IMR-90 (cell line): ENCODE data around the gene SLC22A4. TPM values are rescaled to one million over a fixed set of nuclear protein-coding genes. Genes with fewer than 3 reads are reported as not detected.

Source experiments
- ATAC-seq: fragments of 200-7000 bp; cut with Tn5 transposase; 2 replicates; pipeline ENCODE4 v1.9.1; 2020; ENCODE audit warnings: low read depth, mild to moderate bottlenecking, moderate library complexity
- BruUV-seq: library from RNA; stranded (reverse); fragments of 400-500 nt; replicated peaks from 2 replicates; lab custom pipeline; 2021; lab: Mats Ljungman, UMichigan
- CTCF ChIA-PET: fragments of 300-600 bp; formaldehyde crosslinking; extraction: SDS; loops from one replicate; lab custom pipeline; 2021; ENCODE audit warnings: antibody characterized with exemption; lab: Yijun Ruan, JAX
- POLR2A ChIA-PET: fragments of 300-600 bp; sonication (Branson Sonifier 250); formaldehyde crosslinking; loops from one replicate; lab custom pipeline; 2022; ENCODE audit warnings: antibody characterized with exemption; ENCODE audit not compliant: unreplicated experiment; lab: Charles Lee
- DNase-seq: peaks from one replicate; pipeline ENCODE4 v3.0.0; 2013
- H2AFZ ChIP-seq: replicated peaks from 2 replicates; pipeline ENCODE3; 2013; ENCODE audit warnings: low read length, mild to moderate bottlenecking; ENCODE audit not compliant: poor library complexity
- H2AK5ac ChIP-seq: 2 replicates; pipeline ENCODE4 v1.6.1; 2013; ENCODE audit warnings: low read depth, low read length, inconsistent platforms
- H2AK9ac ChIP-seq: replicated peaks from 2 replicates; pipeline ENCODE3; 2013; ENCODE audit warnings: mild to moderate bottlenecking, low read depth, low read length, moderate library complexity; ENCODE audit not compliant: poor library complexity
- H2BK120ac ChIP-seq: 2 replicates; pipeline ENCODE4 v1.6.1; 2013; ENCODE audit warnings: low read depth, low read length, inconsistent platforms
- H2BK15ac ChIP-seq: 3 replicates; pipeline ENCODE4 v1.6.1; 2013; ENCODE audit warnings: low read depth, low read length, inconsistent platforms
- H2BK20ac ChIP-seq: 2 replicates; pipeline ENCODE4 v1.6.1; 2013; ENCODE audit warnings: low read depth, mild to moderate bottlenecking, inconsistent platforms, low read length, moderate library complexity
- H2BK5ac ChIP-seq: 2 replicates; pipeline ENCODE4 v1.6.1; 2013; ENCODE audit warnings: mild to moderate bottlenecking, low read depth, low read length, inconsistent platforms; ENCODE audit not compliant: poor library complexity, severe bottlenecking
- H3K14ac ChIP-seq: replicated peaks from 2 replicates; pipeline ENCODE4 v1.6.1; 2013; ENCODE audit warnings: low read depth, low read length, inconsistent platforms
- H3K18ac ChIP-seq: 2 replicates; pipeline ENCODE4 v1.6.1; 2013; ENCODE audit warnings: low read depth, low read length, control low read depth
- H3K23ac ChIP-seq: 2 replicates; pipeline ENCODE4 v1.6.1; 2013; ENCODE audit warnings: low read depth, low read length, inconsistent platforms
- H3K27ac ChIP-seq: 2 replicates; pipeline ENCODE4 v1.5.1; 2013; ENCODE audit warnings: mild to moderate bottlenecking, control low read depth, low read length; ENCODE audit not compliant: insufficient read depth
- H3K27me3 ChIP-seq: 2 replicates; pipeline ENCODE4 v1.6.1; 2013; ENCODE audit warnings: low read length; ENCODE audit not compliant: control insufficient read depth, insufficient read depth
- H3K36me3 ChIP-seq: 2 replicates; pipeline ENCODE4 v1.6.1; 2013; ENCODE audit warnings: low read length, mixed read lengths; ENCODE audit not compliant: control insufficient read depth, insufficient read depth
- H3K4ac ChIP-seq: 2 replicates; pipeline ENCODE4 v1.6.1; 2013; ENCODE audit warnings: low read depth, low read length, inconsistent platforms
- H3K4me1 ChIP-seq: 2 replicates; pipeline ENCODE4 v1.6.1; 2013; ENCODE audit warnings: low read length, mixed read lengths; ENCODE audit not compliant: control insufficient read depth, insufficient read depth
- H3K4me2 ChIP-seq: 2 replicates; pipeline ENCODE4 v1.6.1; 2013; ENCODE audit warnings: low read depth, mild to moderate bottlenecking, control low read depth, low read length, moderate library complexity
- H3K4me3 ChIP-seq: 2 replicates; pipeline ENCODE4 v1.5.1; 2013; ENCODE audit warnings: low read depth, mild to moderate bottlenecking, control low read depth, low read length, moderate library complexity; ENCODE audit not compliant: insufficient read depth
- H3K56ac ChIP-seq: 2 replicates; pipeline ENCODE4 v1.6.1; 2013; ENCODE audit warnings: low read length, inconsistent platforms; ENCODE audit not compliant: insufficient read depth; ENCODE audit errors: extremely low read depth
- H3K79me1 ChIP-seq, 2 experiments: 2 replicates each; pipeline ENCODE4 v1.6.1; 2013; ENCODE audit warnings: low read length in 2 of 2, inconsistent platforms in 1 of 2, low read depth in 1 of 2
- H3K9ac ChIP-seq: 2 replicates; pipeline ENCODE4 v1.6.1; 2013; ENCODE audit warnings: low read depth, low read length, control low read depth
- H3K9me1 ChIP-seq: 2 replicates; pipeline ENCODE4 v1.6.1; 2013; ENCODE audit warnings: low read length, inconsistent platforms; ENCODE audit not compliant: insufficient read depth
- H3K9me3 ChIP-seq: 2 replicates; pipeline ENCODE4 v1.6.1; 2013; ENCODE audit warnings: low read length; ENCODE audit not compliant: control insufficient read depth, insufficient read depth
- H4K20me1 ChIP-seq: 2 replicates; pipeline ENCODE4 v1.6.1; 2013; ENCODE audit warnings: low read length, inconsistent platforms; ENCODE audit not compliant: insufficient read depth
- H4K5ac ChIP-seq: 2 replicates; pipeline ENCODE4 v1.6.1; 2013; ENCODE audit warnings: mild to moderate bottlenecking, low read depth, low read length, control low read depth
- H4K8ac ChIP-seq, 2 experiments: 2 replicates each; pipeline ENCODE4 v1.6.1; 2013; ENCODE audit warnings: low read depth in 2 of 2, low read length in 2 of 2, control low read depth in 1 of 2, inconsistent platforms in 1 of 2
- H4K91ac ChIP-seq: 2 replicates; pipeline ENCODE4 v1.6.1; 2013; ENCODE audit warnings: low read depth, low read length, inconsistent platforms; ENCODE audit not compliant: insufficient read depth
- BHLHE40 ChIP-seq: fragments of 150-350 bp; IDR thresholded peaks from 2 replicates; pipeline ENCODE4 v1.6.1; 2016; ENCODE audit warnings: mild to moderate bottlenecking, low read depth, low read length
- CEBPB ChIP-seq: IDR thresholded peaks from 2 replicates; pipeline ENCODE4 v1.6.1; 2012; ENCODE audit warnings: low read depth, low read length, improper control_type of control experiment
- CTCF ChIP-seq: conservative IDR thresholded peaks from 2 replicates; pipeline ENCODE4 v1.5.1; 2012; ENCODE audit warnings: mild to moderate bottlenecking, low read depth, low read length, improper control_type of control experiment
- ELK1 ChIP-seq: fragments of 150-350 bp; IDR thresholded peaks from 2 replicates; pipeline ENCODE4 v1.6.1; 2016; ENCODE audit warnings: low read depth, mild to moderate bottlenecking, low read length, moderate library complexity, borderline replicate concordance
- MAZ ChIP-seq: IDR thresholded peaks from 2 replicates; pipeline ENCODE4 v1.6.1; 2012; ENCODE audit warnings: low read depth, mild to moderate bottlenecking, low read length, improper control_type of control experiment, moderate library complexity, borderline replicate concordance
- MXI1 ChIP-seq: IDR thresholded peaks from 2 replicates; pipeline ENCODE4 v1.6.1; 2012; ENCODE audit warnings: low read depth, mild to moderate bottlenecking, low read length, moderate library complexity, borderline replicate concordance
- POLR2A ChIP-seq: IDR thresholded peaks from 2 replicates; pipeline ENCODE4 v1.6.1; 2012; ENCODE audit warnings: mild to moderate bottlenecking, low read depth, low read length
- RAD21 ChIP-seq: IDR thresholded peaks from 2 replicates; pipeline ENCODE4 v1.6.1; 2012; ENCODE audit warnings: low read length, improper control_type of control experiment
- RCOR1 ChIP-seq: IDR thresholded peaks from 2 replicates; pipeline ENCODE4 v1.6.1; 2012; ENCODE audit warnings: mild to moderate bottlenecking, low read length, improper control_type of control experiment; ENCODE audit not compliant: insufficient replicate concordance
- SMC3 ChIP-seq: fragments of 150-350 bp; IDR thresholded peaks from 2 replicates; pipeline ENCODE4 v1.6.1; 2016; ENCODE audit warnings: low read depth, mild to moderate bottlenecking, antibody characterized with exemption, low read length, moderate library complexity
- USF2 ChIP-seq: fragments of 150-350 bp; IDR thresholded peaks from 2 replicates; pipeline ENCODE4 v1.6.1; 2017; ENCODE audit warnings: mild to moderate bottlenecking, antibody characterized with exemption, low read length, low read depth
- WGBS, 2 experiments: methylation state at CpG; one replicate each; pipeline versions ENCODE4 v1.1.5 to v1.1.7; 2013; ENCODE audit warnings: missing lambda C conversion rate in 2 of 2; ENCODE audit not compliant: insufficient read length in 1 of 2; ENCODE audit errors: extremely low coverage in 2 of 2; 5-methylcytosine and 5-hydroxymethylcytosine counted together
- dilution Hi-C: fragments of 300-500 bp; cut with HindIII; formaldehyde crosslinking; loops from one replicate; pipeline ENCODE4 v1.14.3; 2018; ENCODE audit warnings: low sequenced_read_pairs; ENCODE audit not compliant: unreplicated experiment
- in situ Hi-C: fragments of 300-500 bp; cut with MboI; formaldehyde crosslinking; loops from 3 replicates; pipeline ENCODE4 v1.14.3; 2019; ENCODE audit warnings: low sequenced_read_pairs, inconsistent platforms, mixed read lengths
- intact Hi-C: fragments of 100-400 bp; cut with micrococcal nuclease; formaldehyde crosslinking; loops from 2 replicates; pipeline ENCODE4 v1.10.0; 2022
- polyA plus RNA-seq, 3 experiments: library from polyadenylated mRNA; depleted of rRNA; stranded (reverse); fragments of >200 nt; gene quantifications; 2 replicates each; pipeline ENCODE4 v1.2.3, GENCODE V29; 2012; ENCODE audit warnings: low replicate concordance in 1 of 3
- total RNA-seq: library from RNA; depleted of rRNA; stranded (reverse); fragments of >200 nt; gene quantifications from 2 replicates; pipeline ENCODE4 v1.2.3, GENCODE V29; 2012

The SLC22A4 gene
- total and polyA plus RNA-seq, 2 of the 4 experiments (the other 2 are of a cell fraction), result 2.6 to 3.2 TPM

DNA sequence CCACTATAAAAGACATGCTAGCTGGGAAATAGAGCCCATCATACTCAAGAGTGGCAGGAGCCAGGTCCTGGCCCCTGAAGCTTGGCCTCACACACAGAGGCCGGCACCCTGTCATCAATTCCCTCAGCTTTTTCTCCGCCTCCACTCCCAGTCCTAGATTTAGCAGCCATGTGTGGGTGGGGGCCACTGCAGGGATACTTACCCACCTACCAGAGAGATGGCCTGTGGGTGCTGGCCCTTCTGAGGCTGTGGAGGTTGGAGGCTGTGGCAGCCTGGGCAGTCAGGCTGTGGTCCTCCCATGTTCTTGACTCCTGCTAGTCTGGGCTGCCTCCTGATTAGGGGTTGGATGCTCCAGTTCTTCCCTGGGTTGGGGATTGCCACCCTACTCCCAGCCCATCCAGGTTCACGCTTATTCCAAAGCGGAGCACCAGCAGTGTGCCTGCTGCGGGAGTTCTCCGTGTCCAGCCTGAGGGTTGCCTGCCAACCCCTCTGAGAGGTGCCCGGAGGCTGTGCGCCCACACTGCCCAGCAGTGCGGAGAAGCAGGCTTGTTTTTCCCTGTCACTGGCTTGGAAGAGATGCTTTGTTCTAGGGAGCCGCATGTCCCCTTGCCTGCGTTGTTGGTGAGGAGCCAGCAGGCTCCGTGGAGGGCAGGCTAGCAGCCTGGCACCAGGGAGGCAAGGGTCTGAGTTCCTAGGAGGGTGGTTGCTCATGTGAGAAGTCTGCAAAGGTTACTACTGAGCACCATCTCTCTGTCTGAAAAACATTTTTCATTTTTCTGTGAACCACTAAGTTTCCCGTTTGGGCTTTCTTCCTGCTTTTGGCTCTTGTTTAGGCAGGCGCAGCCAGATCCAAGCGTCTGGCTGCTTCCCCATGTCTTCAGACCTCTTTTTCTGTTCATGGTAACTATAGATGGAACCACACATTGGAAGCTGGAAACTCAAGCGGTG is 82.8 kb downstream of the SLC22A4 start:
- no peak overlapping the region for H2BK120ac ChIP-seq
- no peak overlapping the region for H4K5ac ChIP-seq
- no peak overlapping the region for H4K91ac ChIP-seq
- no peak overlapping the region for H2BK15ac ChIP-seq
- H2BK20ac ChIP-seq, result no peak overlapping the region
- BruUV-seq, result no TSS peak
- no peak for DNase-seq
- H3K4ac ChIP-seq, result no peak overlapping the region
- H2BK5ac ChIP-seq, result no peak overlapping the region
- no peaks in the 10 kb centered on the region for H4K20me1 ChIP-seq
- H3K36me3 ChIP-seq, result no peaks in the 10 kb centered on the region
- ChIA-PET POLR2A (no interaction called here), CTCF (no interaction called here)
- dilution Hi-C loops (no loop called here), intact Hi-C loops (no loop called here), in situ Hi-C loops (no loop called here)
- no peak overlapping the region for H3K9ac ChIP-seq
- TF ChIP-seq RCOR1 (no peak), CEBPB (no peak), SMC3 (no peak), RAD21 (no peak), POLR2A (no peak), CTCF (no peak), ELK1 (no peak), MAZ (no peak), MXI1 (no peak), USF2 (no peak), BHLHE40 (no peak)
- no peak overlapping the region for H3K23ac ChIP-seq
- H3K4me1 ChIP-seq, result peaks cover 2% of the 10 kb centered on the region; the same call in 1 of the 2 replicates
- no peaks in the 10 kb centered on the region for H3K9me3 ChIP-seq
- no peaks in the 10 kb centered on the region for H3K27me3 ChIP-seq
- no peak overlapping the region for H4K8ac ChIP-seq
- no peak for ATAC-seq
- H3K27ac ChIP-seq, result no peak overlapping the region
- no peaks in the 10 kb centered on the region; the same call in 1 of the 2 replicates for H3K9me1 ChIP-seq
- no peak overlapping the region for H2AK9ac ChIP-seq
- no peak overlapping the region for H3K18ac ChIP-seq
- H3K56ac ChIP-seq, result no peak overlapping the region
- no peak overlapping the region for H3K4me3 ChIP-seq
- WGBS, 2 experiments, result 91% methylated on average over 6 of the region's 16 CpGs; no CpG with 5 or more reads in 1 of the 2 experiments
- H3K4me2 ChIP-seq, result no peak overlapping the region
- no peak overlapping the region for H3K14ac ChIP-seq
- H2AK5ac ChIP-seq, result no peak overlapping the region
- H3K79me1 ChIP-seq, result no peaks in the 10 kb centered on the region; a peak in 1 of 4 replicates
- no peak overlapping the region for H2AFZ ChIP-seq
